PC-9 (cell line): ENCODE data around the gene GPR143.

Experiments
- CTCF ChIP-seq: fragments of 200-600 bp; sonication (generic); conservative IDR thresholded peaks from 2 replicates; pipeline ENCODE4 v1.6.1; 2017; ENCODE audit warnings: mixed run types, antibody characterized with exemption, mild to moderate bottlenecking, moderate library complexity
- EZH2 ChIP-seq: fragments of 200-600 bp; sonication (generic); IDR thresholded peaks from 2 replicates; pipeline ENCODE4 v1.8.0; 2017; ENCODE audit warnings: antibody characterized with exemption, low read depth

GRCh38 chrX:9708923-9709553, 56.6 kb downstream of the GPR143 start:
- TF ChIP-seq EZH2 (no peak), CTCF (peak; percentile 84)
